Raji (cell line): ENCODE data around the gene CLPTM1.

Source experiments
- POLR2A ChIP-seq: IDR thresholded peaks from 2 replicates; pipeline ENCODE4 v1.6.1; 2011; ENCODE audit warnings: low read depth, low read length, control low read depth; ENCODE audit not compliant: insufficient read depth

CLPTM1 gene

GRCh38 chr19:44961821-44962220 is 6.6 kb downstream of the CLPTM1 start:
- no peak for TF ChIP-seq POLR2A

DNA sequence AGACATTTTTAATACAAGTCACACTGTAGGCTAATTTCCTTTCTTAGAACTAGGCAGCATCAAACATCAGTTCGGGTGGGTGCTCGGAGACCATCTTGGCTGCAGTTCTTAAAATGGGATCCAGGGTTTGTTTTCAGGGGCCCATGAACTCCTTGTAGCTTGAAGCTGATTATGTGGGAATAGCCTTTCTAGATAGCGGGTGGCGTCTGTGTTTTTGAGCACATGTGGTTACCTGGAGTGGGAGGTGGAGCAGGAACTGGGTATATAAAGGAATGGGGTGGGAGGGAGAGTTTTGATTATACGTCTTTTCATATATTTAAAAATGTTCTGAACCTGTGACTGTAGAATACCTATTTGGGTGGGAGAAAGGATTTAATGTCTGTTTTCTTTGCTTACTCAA is 12.9 kb downstream of the CLPTM1 start:
- no peak for TF ChIP-seq POLR2A

GRCh38 chr19:44968670-44969069 is 13.5 kb downstream of the CLPTM1 start:
- TF ChIP-seq POLR2A: no peak

GRCh38 chr19:44969437-44969836 is 14.3 kb downstream of the CLPTM1 start:
- TF ChIP-seq POLR2A: no peak

- TF ChIP-seq POLR2A: no peak
Measured at GRCh38 chr19:44972802-44973201, 17.6 kb downstream of the CLPTM1 start.

GRCh38 chr19:44973982-44974735 is 19.0 kb downstream of the CLPTM1 start:
- TF ChIP-seq POLR2A: no peak

DNA sequence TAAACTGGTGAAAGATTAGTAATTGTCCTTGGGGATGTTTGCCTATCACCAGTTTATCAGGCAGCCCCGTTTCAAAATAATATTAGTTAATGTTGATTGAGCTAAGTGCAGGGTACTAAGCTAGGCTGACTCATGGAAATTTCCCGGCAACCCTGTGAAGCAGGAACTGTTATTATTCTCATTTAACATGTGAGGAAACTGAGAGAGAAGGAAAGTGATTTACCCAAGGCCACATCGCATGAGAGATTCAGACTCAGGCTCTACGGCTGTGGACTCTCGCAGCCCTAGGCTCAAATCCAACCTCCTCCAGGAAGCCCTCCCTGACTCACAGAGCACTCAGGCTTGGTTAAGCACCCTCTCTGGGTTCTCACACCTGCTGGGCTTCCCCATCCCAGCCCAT is 19.7 kb downstream of the CLPTM1 start:
- TF ChIP-seq POLR2A: no peak

- no peak for TF ChIP-seq POLR2A
Measured at GRCh38 chr19:44975444-44975843, 20.3 kb downstream of the CLPTM1 start.

- no peak for TF ChIP-seq POLR2A
Measured at GRCh38 chr19:44984005-44984404, 28.8 kb downstream of the CLPTM1 start.

DNA sequence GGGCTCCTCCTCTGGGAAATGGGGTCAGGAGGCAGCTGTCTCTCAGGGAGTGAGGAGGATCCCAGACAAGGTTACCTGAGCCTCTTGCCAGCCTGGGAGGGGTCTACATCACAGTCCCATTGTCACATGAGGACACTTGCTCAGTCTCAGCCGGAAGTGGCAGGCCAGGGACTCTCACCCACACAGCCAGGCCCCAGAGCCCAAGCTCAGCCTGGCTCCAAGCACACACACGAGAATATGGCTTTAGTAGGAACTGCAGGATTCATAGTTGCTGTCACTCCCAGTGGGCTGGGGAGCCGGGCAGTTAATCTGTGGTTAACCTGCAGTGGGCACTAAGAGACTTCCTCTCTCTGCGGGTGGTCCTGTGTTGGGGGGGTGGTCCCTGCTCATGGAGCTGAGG is 30.3 kb downstream of the CLPTM1 start:
- TF ChIP-seq POLR2A: no peak

DNA sequence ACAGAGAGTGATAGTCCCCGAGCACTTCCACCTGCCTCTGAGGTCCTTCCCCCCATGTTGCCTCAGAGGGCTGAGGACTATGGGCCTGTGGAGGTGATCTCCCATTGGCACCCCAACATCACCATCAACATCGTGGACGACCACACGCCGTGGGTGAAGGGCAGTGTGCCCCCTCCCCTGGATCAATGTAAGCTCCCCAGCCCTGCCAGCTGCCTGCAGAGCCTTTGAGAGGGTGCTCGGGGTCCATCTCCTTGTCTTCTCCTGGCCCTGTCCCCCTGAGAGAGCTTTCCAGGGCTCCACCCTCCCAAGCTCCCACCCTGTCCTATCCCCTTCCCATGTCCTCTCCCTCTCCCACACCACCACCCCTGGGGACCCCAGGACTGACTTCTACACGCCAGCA is 31.2 kb downstream of the CLPTM1 start:
- TF ChIP-seq POLR2A: no peak

DNA sequence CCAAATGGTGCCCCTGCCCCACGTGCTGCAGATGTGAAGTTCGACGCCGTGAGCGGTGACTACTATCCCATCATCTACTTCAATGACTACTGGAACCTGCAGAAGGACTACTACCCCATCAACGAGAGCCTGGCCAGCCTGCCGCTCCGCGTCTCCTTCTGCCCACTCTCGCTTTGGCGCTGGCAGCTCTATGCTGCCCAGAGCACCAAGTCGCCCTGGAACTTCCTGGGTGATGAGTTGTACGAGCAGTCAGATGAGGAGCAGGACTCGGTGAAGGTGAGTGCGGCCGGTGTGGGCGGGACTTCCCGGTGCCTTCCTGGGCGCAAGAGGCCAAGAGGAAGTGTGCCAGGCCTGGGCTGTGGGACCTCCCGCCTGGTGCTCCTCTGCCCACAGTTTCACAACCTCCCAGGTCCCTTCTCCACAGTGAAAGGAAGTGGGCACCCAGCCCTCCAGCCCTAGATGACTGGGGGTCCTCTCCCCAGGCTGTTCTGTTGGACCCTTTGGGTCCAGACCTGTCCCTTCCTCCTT is 32.0 kb downstream of the CLPTM1 start:
- TF ChIP-seq POLR2A: no peak

DNA sequence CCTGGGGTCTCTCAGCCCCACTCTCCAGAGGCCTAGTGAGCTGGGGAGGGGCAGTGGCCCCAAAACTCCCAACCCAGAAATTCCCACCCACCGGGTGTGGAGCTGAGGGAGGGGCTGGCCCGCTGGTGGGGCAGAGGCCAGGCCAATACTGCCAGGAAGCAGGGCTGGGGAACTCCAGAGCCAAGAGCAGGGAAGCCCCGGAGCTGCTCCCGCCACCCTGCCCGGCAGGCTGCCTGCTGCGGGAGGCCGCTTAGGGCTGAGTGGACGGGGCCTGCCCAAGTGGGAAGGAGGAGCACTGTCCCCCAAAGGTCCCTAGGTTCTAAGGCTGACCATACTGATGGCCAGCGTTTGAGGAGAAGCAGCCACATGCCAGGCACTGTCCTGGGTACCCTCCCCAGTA is 33.1 kb downstream of the CLPTM1 start:
- TF ChIP-seq POLR2A: no peak

GRCh38 chr19:44988896-44989556 is 33.8 kb downstream of the CLPTM1 start:
- no peak for TF ChIP-seq POLR2A

DNA sequence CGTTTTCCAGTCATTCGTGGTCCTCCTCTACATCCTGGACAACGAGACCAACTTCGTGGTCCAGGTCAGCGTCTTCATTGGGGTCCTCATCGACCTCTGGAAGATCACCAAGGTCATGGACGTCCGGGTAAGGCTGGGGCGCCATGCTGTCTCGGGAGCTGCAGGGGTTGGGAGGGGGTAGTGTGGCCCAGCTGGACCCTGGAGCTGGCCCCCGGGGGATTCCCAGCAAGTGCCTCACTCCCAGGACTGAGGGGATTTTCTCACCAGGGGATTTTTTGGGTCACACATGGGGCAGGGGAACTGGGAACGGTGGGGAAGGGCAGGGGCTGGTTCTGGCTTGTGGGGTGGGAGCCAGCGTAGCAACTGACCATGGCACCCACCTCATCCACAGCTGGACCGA is 35.3 kb downstream of the CLPTM1 start:
- no peak for TF ChIP-seq POLR2A

DNA sequence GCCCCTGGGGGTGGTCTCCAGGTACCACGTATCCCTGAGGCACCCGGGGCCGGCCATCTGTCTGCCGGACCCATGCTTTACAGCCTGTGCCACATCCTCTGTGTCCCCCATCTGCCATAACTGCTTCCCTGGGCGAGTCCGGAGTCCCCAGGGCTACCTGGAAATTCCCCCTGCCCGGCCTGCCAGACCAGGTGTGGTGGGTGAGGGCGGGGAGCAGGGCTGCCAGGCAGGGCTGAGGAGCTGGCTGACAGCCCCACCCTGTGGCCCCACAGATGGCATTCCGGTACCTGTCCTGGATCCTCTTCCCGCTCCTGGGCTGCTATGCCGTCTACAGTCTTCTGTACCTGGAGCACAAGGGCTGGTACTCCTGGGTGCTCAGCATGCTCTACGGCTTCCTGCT is 35.8 kb downstream of the CLPTM1 start:
- no peak for TF ChIP-seq POLR2A
